Muscle layer of duodenum (tissue), 2 donors: ENCODE data around the gene EIF2B4.

Experiments
- H3K27ac ChIP-seq: one replicate; pipeline ENCODE4 v1.7.0; 2013; ENCODE audit warnings: mild to moderate bottlenecking, low read length
- H3K27me3 ChIP-seq: one replicate; pipeline ENCODE4 v1.7.0; 2013; ENCODE audit warnings: low read depth, mild to moderate bottlenecking, control low read depth, low read length
- H3K36me3 ChIP-seq, 2 donors: one replicate each; pipeline ENCODE4 v1.7.0; 2013; ENCODE audit warnings: low read length in 2 of 2, control low read depth in 1 of 2, mild to moderate bottlenecking in 1 of 2; ENCODE audit not compliant: insufficient read depth in 2 of 2, control insufficient read depth in 1 of 2
- H3K4me1 ChIP-seq, 2 donors: one replicate each; pipeline ENCODE4 v1.7.0; 2013; ENCODE audit warnings: low read length in 2 of 2, mild to moderate bottlenecking in 2 of 2, control low read depth in 1 of 2, moderate library complexity in 1 of 2; ENCODE audit not compliant: insufficient read depth in 2 of 2, control insufficient read depth in 1 of 2
- H3K4me3 ChIP-seq, 2 donors: one replicate each; pipeline ENCODE4 v1.7.0; 2013; ENCODE audit warnings: low read length in 2 of 2, low read depth in 1 of 2, mild to moderate bottlenecking in 1 of 2
- H3K9me3 ChIP-seq, 2 donors: one replicate each; pipeline ENCODE4 v1.7.0; 2013; ENCODE audit warnings: low read length in 2 of 2, control low read depth in 1 of 2, mild to moderate bottlenecking in 1 of 2; ENCODE audit not compliant: control insufficient read depth in 1 of 2
- donor health status: healthy.

The EIF2B4 gene

GRCh38 chr2:27376151-27376865 lies 6.2 kb upstream of the EIF2B4 start:
- H3K27ac ChIP-seq = no peak overlapping the region
- H3K4me1 ChIP-seq = peaks cover 14 to 32% of the 10 kb centered on the region in 2 donors
- H3K9me3 ChIP-seq = no peaks in the 10 kb centered on the region
- H3K27me3 ChIP-seq = no peaks in the 10 kb centered on the region
- H3K4me3 ChIP-seq = no peak overlapping the region
- peaks cover 49 to 67% of the 10 kb centered on the region in 2 donors for H3K36me3 ChIP-seq

DNA sequence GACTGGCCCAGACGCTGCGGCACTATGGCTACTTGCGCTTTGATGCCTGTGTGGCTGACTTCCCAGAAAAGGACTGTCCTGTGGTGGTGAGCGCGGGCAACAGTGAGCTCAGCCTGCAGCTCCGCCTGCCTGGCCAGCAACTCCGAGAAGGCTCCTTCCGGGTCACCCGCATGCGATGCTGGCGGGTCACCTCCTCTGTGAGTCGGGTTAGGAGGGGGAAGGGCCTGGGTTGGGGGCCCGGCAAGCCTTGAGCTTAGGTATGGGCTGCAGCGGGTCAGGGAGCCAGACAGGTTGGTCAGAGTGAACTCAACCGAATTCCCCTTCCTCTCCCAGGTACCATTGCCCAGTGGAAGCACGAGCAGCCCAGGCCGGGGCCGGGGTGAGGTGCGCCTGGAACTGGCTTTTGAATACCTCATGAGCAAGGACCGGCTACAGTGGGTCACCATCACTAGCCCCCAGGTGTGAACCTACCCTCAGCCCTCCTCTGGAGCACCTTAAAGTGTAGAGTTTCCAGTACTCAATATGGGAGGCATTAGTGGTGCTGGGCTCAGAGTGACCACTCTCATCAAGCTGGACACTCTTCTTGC lies 5.5 kb upstream of the EIF2B4 start:
- Histone ChIP-seq H3K27ac (no peak overlapping the region), H3K4me3 (no peak overlapping the region), H3K4me1 (peaks cover 14 to 31% of the 10 kb centered on the region in 2 donors), H3K36me3 (peaks cover 49 to 70% of the 10 kb centered on the region in 2 donors), H3K9me3 (no peaks in the 10 kb centered on the region), H3K27me3 (no peaks in the 10 kb centered on the region)

DNA sequence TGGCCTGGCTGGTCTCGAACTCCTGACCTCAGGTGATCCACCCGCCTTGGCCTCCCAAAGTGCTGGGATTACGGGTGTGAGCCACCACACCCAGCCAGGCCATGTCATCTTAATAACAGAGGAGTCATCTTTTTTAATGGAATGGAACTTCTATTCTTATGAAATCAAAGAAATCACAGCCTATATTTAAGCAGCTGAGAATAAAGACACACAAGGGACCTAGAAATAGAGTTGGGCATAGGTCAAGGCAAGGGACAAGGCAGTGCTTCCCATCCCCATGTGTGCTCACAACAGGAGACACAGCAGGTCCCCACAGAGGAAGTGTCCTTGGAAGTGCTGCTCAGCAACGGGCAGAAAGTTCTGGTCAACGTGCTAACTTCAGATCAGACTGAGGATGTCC lies 3.4 kb upstream of the EIF2B4 start:
- H3K27me3 ChIP-seq = no peaks in the 10 kb centered on the region
- H3K9me3 ChIP-seq = no peaks in the 10 kb centered on the region
- H3K36me3 ChIP-seq = peaks cover 50 to 69% of the 10 kb centered on the region in 2 donors
- peaks cover 18 to 29% of the 10 kb centered on the region in 2 donors for H3K4me1 ChIP-seq
- no peak overlapping the region for H3K4me3 ChIP-seq
- no peak overlapping the region for H3K27ac ChIP-seq

GRCh38 chr2:27372937-27373336 lies 2.8 kb upstream of the EIF2B4 start:
- Histone ChIP-seq H3K4me3 (no peak overlapping the region), H3K27me3 (no peaks in the 10 kb centered on the region), H3K36me3 (peaks cover 53 to 69% of the 10 kb centered on the region in 2 donors), H3K4me1 (peaks cover 18 to 32% of the 10 kb centered on the region in 2 donors), H3K9me3 (no peaks in the 10 kb centered on the region), H3K27ac (peak overlapping the region; percentile 23)

DNA sequence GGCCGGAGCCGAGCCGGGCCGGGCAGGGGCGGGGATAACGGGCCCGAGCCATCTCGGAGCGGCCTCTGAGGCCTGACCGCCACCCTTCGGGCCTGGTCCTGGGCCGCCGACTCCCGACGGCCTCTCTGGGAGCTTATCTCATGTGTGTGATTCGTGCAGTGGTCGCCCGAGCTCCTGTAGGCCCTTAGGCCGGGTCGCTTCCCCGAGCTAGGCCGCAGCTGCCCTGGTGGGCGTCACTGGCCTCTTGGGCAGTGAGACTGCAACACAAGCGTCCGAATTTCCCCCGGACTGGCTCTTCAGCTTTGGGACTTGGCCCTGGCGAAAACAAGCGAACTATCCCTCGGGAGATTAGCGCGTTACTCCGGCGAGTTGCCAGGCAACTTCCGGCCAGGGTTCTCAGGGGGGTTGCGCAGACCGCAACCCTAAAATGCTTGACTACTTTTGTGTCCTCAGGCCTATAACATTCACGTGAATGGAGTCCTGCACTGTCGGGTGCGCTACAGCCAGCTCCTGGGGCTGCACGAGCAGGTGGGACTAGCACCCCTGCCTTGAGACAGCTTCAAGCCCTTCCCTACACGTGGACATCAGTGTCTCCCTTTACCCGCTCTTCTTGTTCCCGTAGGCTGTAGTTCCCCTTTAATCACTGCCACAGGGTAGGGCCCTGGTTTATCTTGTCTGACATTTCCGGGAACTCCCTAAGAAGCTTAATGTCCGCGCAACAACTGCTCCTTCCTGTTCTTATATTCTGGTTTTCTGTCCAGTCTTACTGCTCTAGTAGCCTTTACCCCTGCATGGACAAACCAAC lies 880 bp upstream of the EIF2B4 start:
- Histone ChIP-seq H3K27me3 (no peaks in the 10 kb centered on the region), H3K36me3 (peaks cover 54 to 69% of the 10 kb centered on the region in 2 donors), H3K4me1 (peaks cover 18 to 32% of the 10 kb centered on the region in 2 donors), H3K9me3 (no peaks in the 10 kb centered on the region), H3K27ac (peak overlapping the region; percentile 89), H3K4me3 (peak overlapping the region; percentile 86 to 97)

- no peaks in the 10 kb centered on the region for H3K27me3 ChIP-seq
- H3K36me3 ChIP-seq = peaks cover 49 to 64% of the 10 kb centered on the region in 2 donors
- peak overlapping the region; percentile 86 to 97 for H3K4me3 ChIP-seq
- peaks cover 18 to 32% of the 10 kb centered on the region in 2 donors for H3K4me1 ChIP-seq
- H3K27ac ChIP-seq = peak overlapping the region; percentile 82
- no peaks in the 10 kb centered on the region for H3K9me3 ChIP-seq
Measured at GRCh38 chr2:27369471-27370025, 590 bp downstream of the EIF2B4 start.

- no peak overlapping the region for H3K27ac ChIP-seq
- peaks cover 38 to 48% of the 10 kb centered on the region in 2 donors for H3K36me3 ChIP-seq
- no peaks in the 10 kb centered on the region for H3K9me3 ChIP-seq
- peaks cover 4 to 6% of the 10 kb centered on the region in 2 donors for H3K4me1 ChIP-seq
- no peak overlapping the region for H3K4me3 ChIP-seq
- no peaks in the 10 kb centered on the region for H3K27me3 ChIP-seq
Measured at GRCh38 chr2:27363933-27364332, 6.2 kb downstream of the EIF2B4 start.

GRCh38 chr2:27362678-27363420 lies 7.3 kb downstream of the EIF2B4 start:
- Histone ChIP-seq H3K27ac (no peak overlapping the region), H3K36me3 (peaks cover 31 to 38% of the 10 kb centered on the region in 2 donors), H3K4me3 (no peak overlapping the region), H3K9me3 (no peaks in the 10 kb centered on the region), H3K27me3 (no peaks in the 10 kb centered on the region), H3K4me1 (no peaks in the 10 kb centered on the region)

DNA sequence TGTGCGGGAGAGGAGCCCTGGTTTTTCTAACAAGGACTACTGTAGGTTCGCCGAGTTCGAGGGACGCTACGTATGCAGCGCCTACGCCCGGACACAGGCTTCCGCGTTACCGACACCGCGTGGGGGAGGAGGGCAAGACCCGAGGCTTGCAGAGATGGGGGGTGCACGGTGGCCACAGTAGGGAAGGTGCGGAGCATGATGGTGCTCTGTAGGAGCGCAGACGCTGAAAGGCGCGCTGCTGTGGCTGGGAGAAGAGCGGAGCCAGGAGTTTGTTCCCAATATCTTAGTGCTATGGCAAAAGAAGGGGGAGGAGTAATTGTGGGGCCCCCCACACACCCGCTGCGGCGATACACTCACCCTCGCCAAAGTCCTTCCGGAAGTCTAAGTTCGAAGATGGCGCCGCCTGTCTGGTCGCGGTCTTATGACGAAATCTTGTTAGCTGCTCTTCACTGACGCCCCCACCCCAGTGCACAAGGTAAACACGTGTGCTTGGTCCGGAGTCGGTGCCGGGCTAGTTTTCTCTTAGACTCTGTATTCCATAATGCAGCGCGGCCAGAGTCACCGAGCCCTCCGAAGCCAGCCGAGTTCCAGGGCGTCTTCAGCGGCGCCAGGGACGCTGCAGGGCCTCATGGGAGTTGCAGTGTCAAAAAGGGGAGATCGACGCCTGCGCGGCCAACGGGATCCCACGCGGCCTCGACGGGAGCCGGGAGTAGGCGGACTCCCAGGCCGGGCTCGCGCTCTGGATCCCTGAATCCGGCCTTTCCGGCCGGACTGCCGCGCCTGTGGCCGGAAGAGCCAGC lies 13.6 kb downstream of the EIF2B4 start, which contains the start of gene GTF3C2:
GTF3C2 (minus strand) TSS at position 383 of the 800 bp plus-strand sequence. CDS start 13,210 bp downstream, outside the sequence.
- no peaks in the 10 kb centered on the region for H3K27me3 ChIP-seq
- H3K36me3 ChIP-seq = peaks cover 0 to 5% of the 10 kb centered on the region in 2 donors
- H3K27ac ChIP-seq = peak within 1 kb of the TSS; percentile 95
- no peaks in the 10 kb centered on the region for H3K9me3 ChIP-seq
- H3K4me1 ChIP-seq = peaks cover 5 to 23% of the 10 kb centered on the region in 2 donors
- peak within 1 kb of the TSS; percentile 99 to 100 for H3K4me3 ChIP-seq

DNA sequence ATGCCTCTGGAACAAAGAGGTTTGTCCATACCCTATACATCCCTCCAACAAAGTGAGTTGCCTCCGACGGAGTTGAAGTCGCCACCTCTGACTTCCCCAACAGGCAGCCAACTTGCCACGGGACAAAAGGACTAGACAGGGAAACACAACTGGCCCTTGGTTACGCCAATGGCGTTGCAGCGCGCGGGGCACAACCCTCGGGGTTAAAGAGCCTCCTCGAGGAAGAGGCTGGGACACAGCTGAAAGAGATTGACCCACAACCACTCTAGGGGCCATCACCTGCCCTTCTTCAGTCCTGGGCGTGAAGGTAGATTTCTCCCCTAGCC lies 14.1 kb downstream of the EIF2B4 start:
- Histone ChIP-seq H3K36me3 (peaks cover 0 to 5% of the 10 kb centered on the region in 2 donors), H3K4me1 (peaks cover 5 to 23% of the 10 kb centered on the region in 2 donors), H3K27ac (peak overlapping the region; percentile 95), H3K27me3 (no peaks in the 10 kb centered on the region), H3K9me3 (no peaks in the 10 kb centered on the region), H3K4me3 (peak overlapping the region; percentile 99 to 100)
